Measurements from ENCODE around the gene RBM5. TPM values are rescaled to one million over a fixed set of nuclear protein-coding genes. Genes with fewer than 3 reads are reported as not detected.

Gene RBM5
- total RNA-seq (2014; rRNA removed; shearing (Covaris generic)) (111 and 130 TPM in 2 replicates), polyA plus RNA-seq (2016; fragmentation: Nextera tagmentation; extraction: Ambion mirVana) (31.8 and 44.9 TPM in 2 replicates)
- long read RNA-seq, partial matches to known transcripts = 9 of 23 reads
- long read RNA-seq, other reads (novel, unspliced or antisense) = 7 of 23 reads

GRCh38 chr3:50088725-50089608 lies at the start of gene RBM5:
Gene RBM5 (plus strand): TSS chr3:50088919. CDS start chr3:50090435, 1,516 bp downstream.
- H3K36me3 ChIP-seq (ENCODE audit: insufficient read depth) = peaks cover 37% of the 10 kb centered on the region
- H3K4me3 ChIP-seq = peak within 1 kb of the TSS; percentile 91
- peak within 1 kb of the TSS; percentile 97 for H3K27ac Mint-ChIP-seq
- H3K4me1 ChIP-seq (ENCODE audit: insufficient read depth) = peaks cover 6% of the 10 kb centered on the region
- DNase-seq (ENCODE audit: low spot score) (peak; percentile 97), ATAC-seq (peak; percentile 99)
- peak within 1 kb of the TSS; percentile 96 for H3K4me2 ChIP-seq
- H3K27me3 Mint-ChIP-seq (ENCODE audit: insufficient read depth, low read depth, poor library complexity) = peaks cover 14% of the 10 kb centered on the region
- peaks cover 8% of the 10 kb centered on the region; the same call in 1 of the 2 replicates for H4K20me1 ChIP-seq (replicated peaks; ENCODE audit: insufficient read depth)
- 0 out of 2 replicates have a peak, but pooled peaks cover 4% of the 10 kb centered on the region for H3F3A ChIP-seq (replicated peaks; ENCODE audit: low read depth)
- peak within 1 kb of the TSS; percentile 88 for H3K27ac ChIP-seq (ENCODE audit: low read depth)
- peak within 1 kb of the TSS; percentile 74 for H2AFZ ChIP-seq
- no peaks in the 10 kb centered on the region for H3K27me3 ChIP-seq (ENCODE audit: insufficient read depth)
- peaks cover 16% of the 10 kb centered on the region for H3K9me3 Mint-ChIP-seq
- H3K36me3 Mint-ChIP-seq (ENCODE audit: low read depth) = peaks cover 47% of the 10 kb centered on the region
- TF ChIP-seq EZH2 (IDR thresholded peaks at IDR 0.05; ENCODE audit: low read depth, unreplicated experiment) (no peak), EZH2phosphoT487 (IDR thresholded peaks at IDR 0.05; ENCODE audit: unreplicated experiment) (no peak), NANOG (IDR thresholded peaks at IDR 0.05; ENCODE audit: borderline replicate concordance) (no peak), CTCF (conservative IDR thresholded peaks at IDR 0.05; ENCODE audit: low read depth in 2 of 2) (no peak), ZNF331 (CRISPR knock-in tag; IDR thresholded peaks at IDR 0.05; ENCODE audit: low read depth) (no peak), JUNB (IDR thresholded peaks at IDR 0.05; ENCODE audit: unreplicated experiment) (no peak), POLR2AphosphoS5 (IDR thresholded peaks at IDR 0.05; ENCODE audit: low read depth) (peak; percentile 79), ZNF114 (CRISPR knock-in tag; IDR thresholded peaks at IDR 0.05) (no peak), CREB1 (CRISPR knock-in tag; IDR thresholded peaks at IDR 0.05; ENCODE audit: low read depth) (peak; percentile 45; the same call in 1 of the 2 replicates), STAT1 (IDR thresholded peaks at IDR 0.05; ENCODE audit: unreplicated experiment) (no peak), REST (IDR thresholded peaks at IDR 0.05; ENCODE audit: unreplicated experiment) (no peak), ZNF462 (CRISPR knock-in tag; IDR thresholded peaks at IDR 0.05) (no peak)
- TF ChIP-seq, protein P1, sequence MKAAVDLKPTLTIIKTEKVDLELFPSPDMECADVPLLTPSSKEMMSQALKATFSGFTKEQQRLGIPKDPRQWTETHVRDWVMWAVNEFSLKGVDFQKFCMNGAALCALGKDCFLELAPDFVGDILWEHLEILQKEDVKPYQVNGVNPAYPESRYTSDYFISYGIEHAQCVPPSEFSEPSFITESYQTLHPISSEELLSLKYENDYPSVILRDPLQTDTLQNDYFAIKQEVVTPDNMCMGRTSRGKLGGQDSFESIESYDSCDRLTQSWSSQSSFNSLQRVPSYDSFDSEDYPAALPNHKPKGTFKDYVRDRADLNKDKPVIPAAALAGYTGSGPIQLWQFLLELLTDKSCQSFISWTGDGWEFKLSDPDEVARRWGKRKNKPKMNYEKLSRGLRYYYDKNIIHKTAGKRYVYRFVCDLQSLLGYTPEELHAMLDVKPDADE (IDR thresholded peaks at IDR 0.05) = peak; percentile 87
- H3K79me2 ChIP-seq (replicated peaks; ENCODE audit: insufficient read depth) = peaks cover 37% of the 10 kb centered on the region
- H3K9me2 ChIP-seq (ENCODE audit: insufficient read depth) = no peaks in the 10 kb centered on the region
- peak within 1 kb of the TSS; percentile 99 for H3K4me3 Mint-ChIP-seq
- peaks cover 10% of the 10 kb centered on the region for H3K4me1 Mint-ChIP-seq
